HepG2 (cell line): ENCODE measurements around the gene KCNJ14. TPM values are rescaled to one million over a fixed set of nuclear protein-coding genes. Genes with fewer than 3 reads are reported as not detected.
A peak's percentile ranks its signal among the peaks of the same experiment; 100 is the strongest.

Source experiments
- CBX1 ChIP-seq: IDR thresholded peaks from one replicate; pipeline ENCODE4 v1.6.1; 2016; ENCODE audit warnings: antibody characterized with exemption, low read depth
- CEBPG ChIP-seq: IDR thresholded peaks from 2 replicates; pipeline ENCODE4 v1.6.1; 2016
- CREB1 ChIP-seq, 2 experiments: fragments of 450-650 bp in 1 of 2; IDR thresholded peaks; 2 replicates each; pipeline ENCODE4 v1.6.1; 2016 to 2017; ENCODE audit warnings: control low read depth in 1 of 2, mild to moderate bottlenecking in 1 of 2, missing compliant biosample characterization in 1 of 2, missing genetic modification characterization in 1 of 2
- HOXA7 ChIP-seq: sonication (generic); formaldehyde crosslinking; IDR thresholded peaks from 2 replicates; pipeline ENCODE4 v1.8.1; 2022; ENCODE audit warnings: mild to moderate bottlenecking, missing genetic modification reagents, moderate library complexity
- KAT2B ChIP-seq: fragments of 150-350 bp; IDR thresholded peaks from 2 replicates; pipeline ENCODE4 v1.6.1; 2014; ENCODE audit warnings: low read depth, low read length, borderline replicate concordance
- NCOA5 ChIP-seq: sonication (generic); formaldehyde crosslinking; IDR thresholded peaks from 2 replicates; pipeline ENCODE4 v1.4.0; 2020; ENCODE audit warnings: missing genetic modification reagents
- ONECUT2 ChIP-seq: sonication (generic); formaldehyde crosslinking; IDR thresholded peaks from 2 replicates; pipeline ENCODE4 v1.4.0; 2020; ENCODE audit warnings: missing genetic modification reagents
- PCBP2 ChIP-seq: fragments of 200-400 bp; formaldehyde crosslinking; optimal IDR thresholded peaks from 2 replicates; pipeline ENCODE3; 2018; ENCODE audit warnings: low read length, low read depth; ENCODE audit not compliant: poor library complexity, severe bottlenecking
- PHF5A ChIP-seq: IDR thresholded peaks from one replicate; pipeline ENCODE4 v1.6.1; 2018; ENCODE audit warnings: low read depth, missing genetic modification reagents; ENCODE audit not compliant: unreplicated experiment
- U2AF2 ChIP-seq: fragments of 200-400 bp; formaldehyde crosslinking; IDR thresholded peaks from 2 replicates; pipeline ENCODE4 v1.6.1; 2017; ENCODE audit warnings: low read depth, mild to moderate bottlenecking, low read length
- ZNF251 ChIP-seq: sonication (generic); formaldehyde crosslinking; IDR thresholded peaks from 2 replicates; pipeline ENCODE4 v1.9.0; 2021; ENCODE audit warnings: mild to moderate bottlenecking, missing genetic modification reagents
- ZNF264 ChIP-seq: sonication (generic); formaldehyde crosslinking; IDR thresholded peaks from 2 replicates; pipeline ENCODE4 v1.4.0; 2020; ENCODE audit warnings: missing genetic modification reagents
- ZNF441 ChIP-seq: sonication (generic); formaldehyde crosslinking; IDR thresholded peaks from 2 replicates; pipeline ENCODE4 v1.7.0; 2021; ENCODE audit warnings: missing genetic modification reagents, borderline replicate concordance
- ZNF589 ChIP-seq: sonication (generic); formaldehyde crosslinking; conservative IDR thresholded peaks from 2 replicates; pipeline ENCODE4 v1.8.0; 2022; ENCODE audit warnings: mild to moderate bottlenecking, moderate library complexity, missing genetic modification reagents
- ZNF629 ChIP-seq: sonication (generic); formaldehyde crosslinking; conservative IDR thresholded peaks from 2 replicates; pipeline ENCODE4 v1.5.0; 2020; ENCODE audit warnings: missing genetic modification reagents
- ZNF75D ChIP-seq: sonication (generic); formaldehyde crosslinking; IDR thresholded peaks from 2 replicates; pipeline ENCODE4 v1.8.1; 2023; ENCODE audit warnings: missing genetic modification reagents, mild to moderate bottlenecking, borderline replicate concordance
- ZSCAN20 ChIP-seq: sonication (generic); formaldehyde crosslinking; IDR thresholded peaks from 2 replicates; pipeline ENCODE4 v1.4.0; 2020; ENCODE audit warnings: missing genetic modification reagents, mild to moderate bottlenecking, borderline replicate concordance
- polyA plus RNA-seq, 8 experiments: library from polyadenylated mRNA; depleted of rRNA in 3 of 8; stranded (reverse) in 7 of 8; unstranded in 1 of 8; fragments of >200 nt; fragmentation: Illumina TruSeq in 4 of 8; extraction: Trizol in 4 of 8; gene quantifications; 2 replicates each; pipeline versions ENCODE4 v1.2.1 to v1.2.3, GENCODE V29; 2011 to 2016; ENCODE audit warnings: low read depth in 4 of 8, missing spikeins in 1 of 8, mixed read lengths in 1 of 8; ENCODE audit not compliant: insufficient read depth in 1 of 8
- total RNA-seq, 5 experiments: library from RNA; depleted of rRNA; stranded (reverse); fragments of >200 nt; fragmentation: Illumina TruSeq; extraction: Trizol; gene quantifications; 2 replicates each; pipeline ENCODE4 v1.2.3, GENCODE V29; 2016; ENCODE audit warnings: low read depth in 1 of 5
- TF ChIP-seq, protein P1 (sequence below): sonication (generic); formaldehyde crosslinking; IDR thresholded peaks from 2 replicates; pipeline ENCODE4 v1.4.0; 2020; ENCODE audit warnings: missing genetic modification reagents, borderline replicate concordance
- TF ChIP-seq, protein P2 (sequence below): sonication (generic); formaldehyde crosslinking; IDR thresholded peaks from 2 replicates; pipeline ENCODE4 v1.5.1; 2020; ENCODE audit warnings: mild to moderate bottlenecking, missing genetic modification reagents
- TF ChIP-seq, protein P3 (sequence below): sonication (generic); formaldehyde crosslinking; IDR thresholded peaks from 2 replicates; pipeline ENCODE4 v1.4.0; 2020; ENCODE audit warnings: missing genetic modification reagents, mild to moderate bottlenecking, borderline replicate concordance

KCNJ14 gene
- total and polyA plus RNA-seq, 2 of the 13 experiments (the other 11 are each of a cell fraction or from before 2014, with no cell fraction given): 0.20 to 0.51 TPM

GRCh38 chr19:48496959-48497727 is 41.8 kb downstream of the KCNJ14 start (continued):
- TF ChIP-seq ZNF75D (CRISPR knock-in tag): no peak
- TF ChIP-seq, protein P1, sequence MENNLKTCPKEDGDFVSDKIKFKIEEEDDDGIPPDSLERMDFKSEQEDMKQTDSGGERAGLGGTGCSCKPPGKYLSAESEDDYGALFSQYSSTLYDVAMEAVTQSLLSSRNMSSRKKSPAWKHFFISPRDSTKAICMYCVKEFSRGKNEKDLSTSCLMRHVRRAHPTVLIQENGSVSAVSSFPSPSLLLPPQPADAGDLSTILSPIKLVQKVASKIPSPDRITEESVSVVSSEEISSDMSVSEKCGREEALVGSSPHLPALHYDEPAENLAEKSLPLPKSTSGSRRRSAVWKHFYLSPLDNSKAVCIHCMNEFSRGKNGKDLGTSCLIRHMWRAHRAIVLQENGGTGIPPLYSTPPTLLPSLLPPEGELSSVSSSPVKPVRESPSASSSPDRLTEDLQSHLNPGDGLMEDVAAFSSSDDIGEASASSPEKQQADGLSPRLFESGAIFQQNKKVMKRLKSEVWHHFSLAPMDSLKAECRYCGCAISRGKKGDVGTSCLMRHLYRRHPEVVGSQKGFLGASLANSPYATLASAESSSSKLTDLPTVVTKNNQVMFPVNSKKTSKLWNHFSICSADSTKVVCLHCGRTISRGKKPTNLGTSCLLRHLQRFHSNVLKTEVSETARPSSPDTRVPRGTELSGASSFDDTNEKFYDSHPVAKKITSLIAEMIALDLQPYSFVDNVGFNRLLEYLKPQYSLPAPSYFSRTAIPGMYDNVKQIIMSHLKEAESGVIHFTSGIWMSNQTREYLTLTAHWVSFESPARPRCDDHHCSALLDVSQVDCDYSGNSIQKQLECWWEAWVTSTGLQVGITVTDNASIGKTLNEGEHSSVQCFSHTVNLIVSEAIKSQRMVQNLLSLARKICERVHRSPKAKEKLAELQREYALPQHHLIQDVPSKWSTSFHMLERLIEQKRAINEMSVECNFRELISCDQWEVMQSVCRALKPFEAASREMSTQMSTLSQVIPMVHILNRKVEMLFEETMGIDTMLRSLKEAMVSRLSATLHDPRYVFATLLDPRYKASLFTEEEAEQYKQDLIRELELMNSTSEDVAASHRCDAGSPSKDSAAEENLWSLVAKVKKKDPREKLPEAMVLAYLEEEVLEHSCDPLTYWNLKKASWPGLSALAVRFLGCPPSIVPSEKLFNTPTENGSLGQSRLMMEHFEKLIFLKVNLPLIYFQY: no peak
- no peak for TF ChIP-seq ZNF629 (CRISPR knock-in tag)
- TF ChIP-seq PCBP2: no peak
- TF ChIP-seq, protein P2, sequence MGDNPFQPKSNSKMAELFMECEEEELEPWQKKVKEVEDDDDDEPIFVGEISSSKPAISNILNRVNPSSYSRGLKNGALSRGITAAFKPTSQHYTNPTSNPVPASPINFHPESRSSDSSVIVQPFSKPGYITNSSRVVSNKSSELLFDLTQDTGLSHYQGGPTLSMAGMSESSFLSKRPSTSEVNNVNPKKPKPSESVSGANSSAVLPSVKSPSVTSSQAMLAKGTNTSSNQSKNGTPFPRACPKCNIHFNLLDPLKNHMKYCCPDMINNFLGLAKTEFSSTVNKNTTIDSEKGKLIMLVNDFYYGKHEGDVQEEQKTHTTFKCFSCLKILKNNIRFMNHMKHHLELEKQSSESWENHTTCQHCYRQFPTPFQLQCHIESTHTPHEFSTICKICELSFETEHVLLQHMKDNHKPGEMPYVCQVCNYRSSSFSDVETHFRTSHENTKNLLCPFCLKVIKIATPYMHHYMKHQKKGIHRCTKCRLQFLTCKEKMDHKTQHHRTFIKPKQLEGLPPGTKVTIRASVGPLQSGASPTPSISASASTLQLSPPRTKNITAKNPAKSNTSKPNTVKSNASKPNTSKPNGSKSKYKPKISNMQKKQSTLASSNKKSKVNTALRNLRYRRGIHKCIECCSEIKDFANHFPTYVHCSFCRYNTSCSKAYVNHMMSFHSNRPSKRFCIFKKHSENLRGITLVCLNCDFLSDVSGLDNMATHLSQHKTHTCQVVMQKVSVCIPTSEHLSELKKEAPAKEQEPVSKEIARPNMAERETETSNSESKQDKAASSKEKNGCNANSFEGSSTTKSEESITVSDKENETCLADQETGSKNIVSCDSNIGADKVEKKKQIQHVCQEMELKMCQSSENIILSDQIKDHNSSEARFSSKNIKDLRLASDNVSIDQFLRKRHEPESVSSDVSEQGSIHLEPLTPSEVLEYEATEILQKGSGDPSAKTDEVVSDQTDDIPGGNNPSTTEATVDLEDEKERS (CRISPR knock-in tag): no peak
- no peak for TF ChIP-seq ZNF251 (CRISPR knock-in tag)
- no peak; the same call in 1 of the 2 replicates for TF ChIP-seq ZSCAN20 (CRISPR knock-in tag)
- TF ChIP-seq PHF5A (CRISPR knock-in tag): no peak
- no peak for TF ChIP-seq KAT2B
- TF ChIP-seq ZNF264: no peak
- TF ChIP-seq, protein P3, sequence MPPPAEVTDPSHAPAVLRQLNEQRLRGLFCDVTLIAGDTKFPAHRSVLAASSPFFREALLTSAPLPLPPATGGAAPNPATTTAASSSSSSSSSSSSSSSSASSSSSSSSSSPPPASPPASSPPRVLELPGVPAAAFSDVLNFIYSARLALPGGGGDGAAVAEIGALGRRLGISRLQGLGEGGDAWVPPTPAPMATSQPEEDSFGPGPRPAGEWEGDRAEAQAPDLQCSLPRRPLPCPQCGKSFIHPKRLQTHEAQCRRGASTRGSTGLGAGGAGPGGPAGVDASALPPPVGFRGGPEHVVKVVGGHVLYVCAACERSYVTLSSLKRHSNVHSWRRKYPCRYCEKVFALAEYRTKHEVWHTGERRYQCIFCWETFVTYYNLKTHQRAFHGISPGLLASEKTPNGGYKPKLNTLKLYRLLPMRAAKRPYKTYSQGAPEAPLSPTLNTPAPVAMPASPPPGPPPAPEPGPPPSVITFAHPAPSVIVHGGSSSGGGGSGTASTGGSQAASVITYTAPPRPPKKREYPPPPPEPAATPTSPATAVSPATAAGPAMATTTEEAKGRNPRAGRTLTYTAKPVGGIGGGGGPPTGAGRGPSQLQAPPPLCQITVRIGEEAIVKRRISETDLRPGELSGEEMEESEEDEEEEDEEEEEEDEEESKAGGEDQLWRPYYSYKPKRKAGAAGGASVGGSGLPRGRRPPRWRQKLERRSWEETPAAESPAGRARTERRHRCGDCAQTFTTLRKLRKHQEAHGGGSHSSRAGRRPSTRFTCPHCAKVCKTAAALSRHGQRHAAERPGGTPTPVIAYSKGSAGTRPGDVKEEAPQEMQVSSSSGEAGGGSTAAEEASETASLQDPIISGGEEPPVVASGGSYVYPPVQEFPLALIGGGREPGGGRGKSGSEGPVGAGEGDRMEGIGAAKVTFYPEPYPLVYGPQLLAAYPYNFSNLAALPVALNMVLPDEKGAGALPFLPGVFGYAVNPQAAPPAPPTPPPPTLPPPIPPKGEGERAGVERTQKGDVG: 0 out of 2 replicates have a peak, but pooled peaks have one; percentile 36
- no peak for TF ChIP-seq CEBPG (CRISPR knock-in tag)
- TF ChIP-seq ONECUT2 (CRISPR knock-in tag): no peak
- no peak for TF ChIP-seq ZNF441 (CRISPR knock-in tag)
- no peak for TF ChIP-seq NCOA5
- TF ChIP-seq U2AF2: no peak
- TF ChIP-seq CREB1 (IDR thresholded peaks at IDR 0.05): peak; percentile 55; the same call in 1 of the 2 replicates
- TF ChIP-seq CREB1 (CRISPR knock-in tag; IDR thresholded peaks at IDR 0.05): no peak
- no peak for TF ChIP-seq HOXA7 (CRISPR knock-in tag)
- no peak for TF ChIP-seq ZNF589 (CRISPR knock-in tag)
- no peak for TF ChIP-seq CBX1
